Uterus (tissue), 2 donors: Measurements from ENCODE around the gene MAP7D1.

Experiments
- POLR2A ChIP-seq, 2 donors: fragments of 450-650 bp; IDR thresholded peaks; one replicate each; pipeline ENCODE4 v1.6.1; 2016; ENCODE audit warnings: antibody characterized with exemption in 2 of 2, mild to moderate bottlenecking in 1 of 2, moderate library complexity in 1 of 2
- TF ChIP-seq, protein P1 (sequence below), 4 experiments: fragments of 200-600 bp in 2 of 4; fragments of 450-650 bp in 2 of 4; sonication (generic) in 2 of 4; IDR thresholded peaks; one replicate each; pipeline ENCODE4 v1.5.1; 2016 to 2019; ENCODE audit warnings: antibody characterized with exemption in 4 of 4, mild to moderate bottlenecking in 2 of 4, moderate library complexity in 1 of 4

GRCh38 chr1:36172017-36172747 lies 16.2 kb downstream of the MAP7D1 start:
- TF ChIP-seq, protein P1, sequence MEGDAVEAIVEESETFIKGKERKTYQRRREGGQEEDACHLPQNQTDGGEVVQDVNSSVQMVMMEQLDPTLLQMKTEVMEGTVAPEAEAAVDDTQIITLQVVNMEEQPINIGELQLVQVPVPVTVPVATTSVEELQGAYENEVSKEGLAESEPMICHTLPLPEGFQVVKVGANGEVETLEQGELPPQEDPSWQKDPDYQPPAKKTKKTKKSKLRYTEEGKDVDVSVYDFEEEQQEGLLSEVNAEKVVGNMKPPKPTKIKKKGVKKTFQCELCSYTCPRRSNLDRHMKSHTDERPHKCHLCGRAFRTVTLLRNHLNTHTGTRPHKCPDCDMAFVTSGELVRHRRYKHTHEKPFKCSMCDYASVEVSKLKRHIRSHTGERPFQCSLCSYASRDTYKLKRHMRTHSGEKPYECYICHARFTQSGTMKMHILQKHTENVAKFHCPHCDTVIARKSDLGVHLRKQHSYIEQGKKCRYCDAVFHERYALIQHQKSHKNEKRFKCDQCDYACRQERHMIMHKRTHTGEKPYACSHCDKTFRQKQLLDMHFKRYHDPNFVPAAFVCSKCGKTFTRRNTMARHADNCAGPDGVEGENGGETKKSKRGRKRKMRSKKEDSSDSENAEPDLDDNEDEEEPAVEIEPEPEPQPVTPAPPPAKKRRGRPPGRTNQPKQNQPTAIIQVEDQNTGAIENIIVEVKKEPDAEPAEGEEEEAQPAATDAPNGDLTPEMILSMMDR (IDR thresholded peaks at IDR 0.05): no peak
- no peak for TF ChIP-seq POLR2A (IDR thresholded peaks at IDR 0.05)
